ENCODE results near the gene SPTBN4.
A peak's percentile ranks its signal among the peaks of the same experiment; 100 is the strongest.
"Not testable (repeated sequence)": the region's sequence is repeated elsewhere in the genome, so short reads cannot be mapped to it uniquely, and the experiment has no call there.

SPTBN4 gene

GRCh38 chr19:40623403-40624251, 156.8 kb downstream of the SPTBN4 start:
- DNase-seq = peak; percentile 65

- not testable (repeated sequence) for DNase-seq
Observed at GRCh38 chr19:40624369-40625153, 157.8 kb downstream of the SPTBN4 start.

GRCh38 chr19:40625406-40626120, 158.8 kb downstream of the SPTBN4 start:
- no peak for DNase-seq
